Nephron (organoid): Measurements from ENCODE around the gene GPR15LG.

ENCODE experiments used
- H3K27ac Mint-ChIP-seq, 3 experiments: 2 replicates each; pipeline ENCODE4 v1.8.0; 2020; ENCODE audit warnings: mixed read lengths in 3 of 3, mild to moderate bottlenecking in 2 of 3, moderate library complexity in 1 of 3
- H3K27me3 Mint-ChIP-seq: 2 replicates; pipeline ENCODE4 v1.8.0; 2021; ENCODE audit warnings: low read depth, mild to moderate bottlenecking, moderate library complexity, mixed read lengths
- H3K36me3 Mint-ChIP-seq: 2 replicates; pipeline ENCODE4 v1.8.0; 2020; ENCODE audit warnings: low read depth, mixed read lengths
- H3K4me1 Mint-ChIP-seq: 2 replicates; pipeline ENCODE4 v1.8.0; 2020; ENCODE audit warnings: mixed read lengths
- H3K4me3 Mint-ChIP-seq, 3 experiments: 2 replicates each; pipeline ENCODE4 v1.8.0; 2020; ENCODE audit warnings: mild to moderate bottlenecking in 3 of 3, mixed read lengths in 3 of 3, moderate library complexity in 2 of 3
- H3K9me3 Mint-ChIP-seq: 2 replicates; pipeline ENCODE4 v1.8.0; 2020; ENCODE audit warnings: mixed read lengths
- CTCF ChIP-seq, 3 experiments: fragments of 200-600 bp; sonication (generic); IDR thresholded peaks; one replicate each; pipeline ENCODE4 v1.5.0; 2021; ENCODE audit warnings: antibody characterized with exemption in 3 of 3; ENCODE audit not compliant: unreplicated experiment in 3 of 3

The GPR15LG gene

GRCh38 chr10:84172467-84173356, 889 bp upstream of the GPR15LG start:
- H3K9me3 Mint-ChIP-seq: peaks cover 2% of the 10 kb centered on the region

DNA sequence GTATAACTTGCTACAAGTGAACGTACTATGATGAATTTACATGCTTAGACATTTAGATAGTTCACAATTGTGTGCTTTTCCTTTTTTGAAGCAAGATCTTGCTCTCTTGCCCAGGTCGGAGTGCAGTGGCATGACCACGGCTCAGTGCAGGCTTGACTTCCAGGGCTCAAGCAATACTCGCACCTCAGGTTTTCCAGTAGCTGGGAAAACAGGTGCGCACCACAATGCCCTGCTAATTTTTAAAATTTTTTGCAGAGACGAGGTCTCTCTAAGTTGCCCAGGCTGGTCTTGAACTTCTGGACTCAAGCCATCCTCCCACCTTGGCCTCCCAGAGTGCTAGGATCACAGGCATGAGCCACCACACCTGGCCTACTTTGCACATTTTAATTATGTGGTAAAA, 1.8 kb downstream of the GPR15LG start:
- Mint-ChIP-seq H3K4me3 (no peak overlapping the region), H3K36me3 (no peaks in the 10 kb centered on the region), H3K27ac (no peak overlapping the region), H3K27me3 (peaks cover 4% of the 10 kb centered on the region), H3K9me3 (no peaks in the 10 kb centered on the region), H3K4me1 (no peaks in the 10 kb centered on the region)
- no peak for TF ChIP-seq CTCF (IDR thresholded peaks at IDR 0.05; ENCODE audit: unreplicated experiment in 3 of 3)

More at GRCh38 chr10:84172467-84173356, 889 bp upstream of the GPR15LG start:
- Mint-ChIP-seq H3K36me3 (no peaks in the 10 kb centered on the region), H3K27ac (peak overlapping the region; percentile 85 to 95 (median 93)), H3K27me3 (peaks cover 4% of the 10 kb centered on the region), H3K4me3 (no peak overlapping the region), H3K4me1 (no peaks in the 10 kb centered on the region)
- TF ChIP-seq CTCF (IDR thresholded peaks at IDR 0.05; ENCODE audit: unreplicated experiment in 3 of 3): no peak

GRCh38 chr10:84176351-84176750, 2.8 kb downstream of the GPR15LG start:
- Mint-ChIP-seq H3K9me3 (no peaks in the 10 kb centered on the region), H3K4me1 (no peaks in the 10 kb centered on the region), H3K27ac (peak overlapping the region in 1 of 3 experiments; percentile 18), H3K4me3 (no peak overlapping the region), H3K27me3 (peaks cover 4% of the 10 kb centered on the region), H3K36me3 (no peaks in the 10 kb centered on the region)
- TF ChIP-seq CTCF (IDR thresholded peaks at IDR 0.05; ENCODE audit: unreplicated experiment in 3 of 3): no peak

- TF ChIP-seq CTCF (IDR thresholded peaks at IDR 0.05; ENCODE audit: unreplicated experiment in 3 of 3): no peak
- H3K36me3 Mint-ChIP-seq: no peaks in the 10 kb centered on the region
- H3K27ac Mint-ChIP-seq: peak overlapping the region in 1 of 3 experiments; percentile 18
- peaks cover 4% of the 10 kb centered on the region for H3K27me3 Mint-ChIP-seq
- H3K4me3 Mint-ChIP-seq: no peak overlapping the region
- no peaks in the 10 kb centered on the region for H3K9me3 Mint-ChIP-seq
- no peaks in the 10 kb centered on the region for H3K4me1 Mint-ChIP-seq
Measured at GRCh38 chr10:84176836-84177474, 3.4 kb downstream of the GPR15LG start.

DNA sequence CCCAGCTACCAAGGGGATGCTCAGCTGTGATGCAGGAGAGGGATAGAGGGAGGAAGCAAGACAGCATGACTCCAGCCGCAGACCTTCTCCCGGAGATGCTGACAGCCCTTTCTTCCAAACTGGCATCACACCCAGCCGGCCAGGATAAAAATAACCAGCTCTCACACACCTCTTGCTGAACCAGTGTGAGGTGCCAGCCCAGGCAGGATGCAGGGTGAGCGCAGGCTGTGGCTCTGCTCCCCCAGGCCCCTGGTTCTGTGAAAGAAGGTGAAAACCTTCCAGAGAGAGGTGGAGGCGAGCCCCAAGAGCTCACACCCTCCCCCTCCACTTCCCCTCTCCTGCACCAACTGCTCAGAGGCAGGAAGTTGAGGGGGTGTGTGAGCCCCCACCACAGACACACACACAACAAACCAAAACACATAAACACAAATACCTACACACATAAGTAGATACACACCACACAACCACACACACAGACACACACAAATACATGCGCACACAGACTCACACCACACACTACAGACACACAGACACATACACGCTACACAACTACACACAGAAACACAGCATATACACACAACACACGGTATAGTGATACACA, 4.0 kb downstream of the GPR15LG start:
- Mint-ChIP-seq H3K4me3 (no peak overlapping the region), H3K36me3 (no peaks in the 10 kb centered on the region), H3K27ac (no peak overlapping the region), H3K9me3 (no peaks in the 10 kb centered on the region), H3K4me1 (no peaks in the 10 kb centered on the region), H3K27me3 (no peaks in the 10 kb centered on the region)
- TF ChIP-seq CTCF (IDR thresholded peaks at IDR 0.05; ENCODE audit: unreplicated experiment in 3 of 3): no peak
